SKM-1 treated with dmso at 0.1 percent for 144 hours (cell line): ENCODE measurements around the gene NAA80.

Source experiments
- DNase-seq: peaks from one replicate; lab custom pipeline; 2025; ENCODE audit not compliant: unreplicated experiment; lab: John Stamatoyannopoulos, UW

NAA80 gene

GRCh38 chr3:50298836-50299637 lies at the start of gene NAA80, which contains the start of gene HYAL3:
Gene NAA80, minus strand, starts transcription at chr3:50299405. Its CDS starts 1,942 bp downstream, at chr3:50297463.
Gene HYAL3, minus strand, starts transcription at chr3:50299405. Its CDS starts 3,803 bp downstream, at chr3:50295602.
- peak; percentile 99 for DNase-seq

GRCh38 chr3:50347187-50347813 lies 48.1 kb upstream of the NAA80 start:
- peak; percentile 15 for DNase-seq

GRCh38 chr3:50345586-50346234 lies 46.5 kb upstream of the NAA80 start, which contains the start of gene ZMYND10:
Gene ZMYND10, minus strand, starts transcription at chr3:50345732. Its CDS starts 153 bp downstream, at chr3:50345579.
- no peak for DNase-seq

GRCh38 chr3:50345008-50345407 lies 45.8 kb upstream of the NAA80 start:
- DNase-seq, result no peak

- no peak for DNase-seq
These were observed 43.8 kb upstream of the NAA80 start for GRCh38 chr3:50342813-50343633.

GRCh38 chr3:50341996-50342650 lies 42.9 kb upstream of the NAA80 start:
- DNase-seq, result no peak

GRCh38 chr3:50341537-50341936 lies 42.3 kb upstream of the NAA80 start:
- no peak for DNase-seq

GRCh38 chr3:50340448-50341329 lies 41.5 kb upstream of the NAA80 start, which contains the start of gene RASSF1:
Gene RASSF1, minus strand, starts transcription at chr3:50340836. Its CDS starts 31 bp downstream, at chr3:50340805.
- DNase-seq, result peak; percentile 95

- no peak for DNase-seq
These were observed 40.9 kb upstream of the NAA80 start for GRCh38 chr3:50340147-50340447.

GRCh38 chr3:50339485-50340146 lies 40.4 kb upstream of the NAA80 start:
- DNase-seq, result no peak

- peak; percentile 44 for DNase-seq
These were observed 39.8 kb upstream of the NAA80 start for GRCh38 chr3:50338965-50339364.

- DNase-seq, result peak; percentile 98
These were observed 38.1 kb upstream of the NAA80 start for GRCh38 chr3:50337175-50337861.

GRCh38 chr3:50336452-50337174 lies 37.4 kb upstream of the NAA80 start:
- no peak for DNase-seq

- no peak for DNase-seq
These were observed 35.3 kb upstream of the NAA80 start for GRCh38 chr3:50334339-50335075.

- DNase-seq, result no peak
These were observed 34.6 kb upstream of the NAA80 start for GRCh38 chr3:50333744-50334328.

GRCh38 chr3:50331364-50331907 lies 32.2 kb upstream of the NAA80 start:
- DNase-seq, result no peak
